ENCODE data around the gene HYDIN.

The HYDIN gene

DNA sequence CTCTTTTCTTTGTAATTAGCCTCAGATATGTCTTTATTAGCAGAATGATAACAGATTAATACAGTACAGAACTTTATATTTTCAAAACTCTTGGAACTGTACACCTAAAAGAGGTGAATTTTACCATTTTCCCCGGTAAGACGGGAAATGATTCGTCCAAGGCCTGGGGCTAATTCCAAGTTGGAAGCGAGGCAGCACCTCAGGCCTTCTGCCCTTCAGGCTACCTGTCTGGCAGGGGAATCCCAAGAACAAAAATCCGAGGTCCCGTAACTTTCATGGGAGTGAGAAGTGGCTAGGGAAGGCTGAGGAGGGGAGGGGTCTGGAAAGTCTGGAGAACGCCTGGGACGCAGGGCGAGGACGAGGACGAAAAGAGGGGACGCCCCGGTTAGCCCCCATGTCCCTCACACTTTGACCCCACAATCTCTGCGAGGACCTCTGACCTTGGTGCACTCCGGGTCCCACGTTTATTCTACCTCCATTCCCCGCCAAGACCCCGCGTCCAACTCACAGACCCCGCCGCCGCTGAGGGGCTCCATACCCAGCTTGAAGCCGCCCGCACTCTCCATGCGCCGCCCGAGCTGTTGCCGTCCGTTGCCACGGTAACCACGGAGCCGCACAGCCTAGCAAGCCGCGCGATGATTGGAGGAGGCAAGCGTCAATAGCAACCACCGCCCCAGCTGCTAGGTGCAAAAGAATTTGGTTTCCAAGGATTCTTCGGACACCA lies at the start of gene HYDIN:
HYDIN (minus strand) TSS at position 601 of the 724 bp plus-strand sequence. CDS start 43,827 bp downstream, outside the sequence.
- peak; percentile 33 to 38 for DNase-seq (ENCODE audit: low read depth in 2 of 2)
- TF ChIP-seq CTCF (IDR thresholded peaks at IDR 0.05; ENCODE audit: low read depth, low read length) = no peak
- H3K4me3 ChIP-seq (replicated peaks in 1 of 2; ENCODE audit: low read depth in 2 of 2, low read length in 2 of 2) = no peak within 1 kb of the TSS

DNA sequence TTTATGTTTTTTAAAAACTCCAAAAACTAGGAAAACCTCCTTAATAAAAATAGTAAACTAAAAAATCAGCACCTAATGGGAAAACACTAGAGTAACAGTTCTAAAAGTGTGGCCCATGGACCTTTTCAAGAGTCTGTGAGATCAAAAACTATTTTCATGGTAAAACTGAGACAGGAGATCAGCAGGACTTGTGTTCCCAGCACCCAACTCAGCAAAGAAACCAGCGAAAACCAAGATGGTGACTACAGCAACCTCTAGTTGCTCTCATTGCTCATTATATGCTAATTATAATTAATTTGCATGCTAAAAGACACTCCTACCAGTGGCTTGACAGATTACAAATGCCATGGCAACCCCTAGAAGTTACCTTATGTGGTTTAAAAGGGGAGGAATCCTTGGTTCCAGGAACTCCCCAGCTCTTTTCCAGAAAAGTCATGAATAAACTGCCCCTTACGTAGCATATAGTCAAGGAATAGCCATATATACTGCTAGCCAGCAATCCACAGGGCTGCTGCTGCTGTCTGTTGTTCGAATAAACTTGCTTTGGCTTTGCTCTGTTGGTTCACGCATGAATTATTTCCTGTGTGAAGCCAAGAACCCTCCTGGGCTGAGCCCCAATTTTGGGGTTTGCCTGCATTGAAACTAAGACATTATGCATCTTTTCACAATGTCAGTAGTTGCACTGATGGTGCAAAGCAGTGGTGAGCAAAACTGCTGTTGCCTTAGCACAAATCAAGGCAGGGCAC lies 46.2 kb upstream of the HYDIN start:
- no peak for TF ChIP-seq CTCF (IDR thresholded peaks at IDR 0.05; ENCODE audit: low read depth, low read length)
- no peak overlapping the region for H3K4me3 ChIP-seq (replicated peaks in 1 of 2; ENCODE audit: low read depth in 2 of 2, low read length in 2 of 2)
- DNase-seq (ENCODE audit: low read depth in 2 of 2) = no peak

- DNase-seq (ENCODE audit: low read depth in 2 of 2) = no peak
- TF ChIP-seq CTCF (IDR thresholded peaks at IDR 0.05; ENCODE audit: low read depth, low read length) = no peak
- no peak overlapping the region for H3K4me3 ChIP-seq (replicated peaks in 1 of 2; ENCODE audit: low read depth in 2 of 2, low read length in 2 of 2)
These were observed 42.9 kb upstream of the HYDIN start for GRCh38 chr16:71273384-71273783.

DNA sequence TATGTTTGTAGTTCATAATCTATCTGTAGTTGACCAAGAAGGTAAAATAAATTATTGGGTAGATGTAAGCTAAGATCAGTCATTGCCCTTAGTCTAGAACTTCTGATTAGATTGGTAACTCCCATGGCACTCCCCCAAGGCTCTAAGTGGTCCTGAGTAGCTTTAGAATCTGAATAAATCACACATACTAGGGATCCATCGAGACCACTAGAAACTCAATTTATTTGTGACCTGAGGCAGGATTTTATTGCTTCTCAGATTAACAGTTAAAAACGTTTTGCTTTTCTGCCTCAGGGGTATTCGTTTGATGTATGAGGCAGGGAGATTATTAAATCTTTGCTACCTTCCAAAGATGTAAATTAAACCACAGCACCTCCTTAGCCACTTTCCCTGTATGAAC lies 33.8 kb upstream of the HYDIN start:
- no peak for DNase-seq (ENCODE audit: low read depth in 2 of 2)
- TF ChIP-seq CTCF (IDR thresholded peaks at IDR 0.05; ENCODE audit: low read depth, low read length) = no peak
- H3K4me3 ChIP-seq (replicated peaks in 1 of 2; ENCODE audit: low read depth in 2 of 2, low read length in 2 of 2) = no peak overlapping the region

- no peak for TF ChIP-seq CTCF (IDR thresholded peaks at IDR 0.05; ENCODE audit: low read depth, low read length)
- no peak overlapping the region for H3K4me3 ChIP-seq (replicated peaks in 1 of 2; ENCODE audit: low read depth in 2 of 2, low read length in 2 of 2)
- DNase-seq (ENCODE audit: low read depth in 2 of 2) = no peak
These were observed 33.1 kb upstream of the HYDIN start for GRCh38 chr16:71263582-71263981.

DNA sequence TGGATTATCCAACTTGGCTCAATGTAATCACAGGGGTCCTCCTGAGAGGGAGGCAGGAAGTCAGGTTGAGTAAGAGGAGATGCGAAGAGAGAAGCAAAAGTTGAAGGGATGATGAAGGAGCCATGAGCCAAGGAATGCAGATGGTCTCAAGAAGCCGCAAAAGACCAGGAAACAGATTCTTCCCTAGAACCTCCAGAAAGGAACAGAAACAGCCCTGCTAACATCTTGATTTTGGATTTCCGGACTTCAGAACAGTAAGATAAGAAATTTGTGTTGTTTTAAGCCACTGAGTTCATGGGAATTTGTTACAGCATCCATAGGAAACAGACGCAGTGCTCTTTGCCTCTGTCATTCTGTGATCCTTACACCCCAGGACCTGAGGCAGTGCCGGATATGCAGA lies 31.9 kb upstream of the HYDIN start:
- DNase-seq (ENCODE audit: low read depth in 2 of 2) = no peak
- TF ChIP-seq CTCF (IDR thresholded peaks at IDR 0.05; ENCODE audit: low read depth, low read length) = no peak
- no peak overlapping the region for H3K4me3 ChIP-seq (replicated peaks in 1 of 2; ENCODE audit: low read depth in 2 of 2, low read length in 2 of 2)

All from cardiac fibroblast (primary cell).